Neural crest cell (in vitro differentiated cells): Measurements from ENCODE around the gene LRRC75B. TPM values are rescaled to one million over a fixed set of nuclear protein-coding genes. Genes with fewer than 3 reads are reported as not detected.

Experiments used
- DNase-seq: peaks from one replicate; pipeline ENCODE4 v3.0.0; 2021; ENCODE audit warnings: low read depth, mixed read lengths, low spot score
- H3K27ac Mint-ChIP-seq: one replicate; pipeline ENCODE4 v1.8.0; 2021; ENCODE audit warnings: mild to moderate bottlenecking, mixed read lengths; ENCODE audit not compliant: unreplicated experiment
- H3K27me3 Mint-ChIP-seq: 2 replicates; pipeline ENCODE4 v1.8.0; 2021; ENCODE audit warnings: low read depth, mild to moderate bottlenecking, mixed read lengths
- H3K36me3 Mint-ChIP-seq: 2 replicates; pipeline ENCODE4 v1.8.0; 2021; ENCODE audit warnings: low read depth, mild to moderate bottlenecking, mixed read lengths
- H3K4me1 Mint-ChIP-seq: 2 replicates; pipeline ENCODE4 v1.8.0; 2021; ENCODE audit warnings: mixed read lengths
- H3K4me3 Mint-ChIP-seq: one replicate; pipeline ENCODE4 v1.8.0; 2021; ENCODE audit warnings: mild to moderate bottlenecking, mixed read lengths
- H3K9me3 Mint-ChIP-seq: 2 replicates; pipeline ENCODE4 v1.8.0; 2021; ENCODE audit warnings: mixed read lengths
- total RNA-seq: library from RNA; stranded (reverse); gene quantifications from 2 replicates; pipeline ENCODE4 v1.2.1, GENCODE V29; 2021
- TF ChIP-seq, protein P1 (sequence below): fragments of 200-600 bp; sonication (generic); conservative IDR thresholded peaks from 2 replicates; pipeline ENCODE4 v1.5.0; 2021; ENCODE audit warnings: antibody characterized with exemption, mild to moderate bottlenecking

LRRC75B gene
- total RNA-seq, 1 donor from 2014 or later, result 16.7 TPM

- Mint-ChIP-seq H3K27ac (no peak overlapping the region), H3K36me3 (peaks cover 6% of the 10 kb centered on the region), H3K4me3 (no peak overlapping the region), H3K9me3 (no peaks in the 10 kb centered on the region), H3K27me3 (no peaks in the 10 kb centered on the region), H3K4me1 (peaks cover 11% of the 10 kb centered on the region)
- TF ChIP-seq, protein P1, sequence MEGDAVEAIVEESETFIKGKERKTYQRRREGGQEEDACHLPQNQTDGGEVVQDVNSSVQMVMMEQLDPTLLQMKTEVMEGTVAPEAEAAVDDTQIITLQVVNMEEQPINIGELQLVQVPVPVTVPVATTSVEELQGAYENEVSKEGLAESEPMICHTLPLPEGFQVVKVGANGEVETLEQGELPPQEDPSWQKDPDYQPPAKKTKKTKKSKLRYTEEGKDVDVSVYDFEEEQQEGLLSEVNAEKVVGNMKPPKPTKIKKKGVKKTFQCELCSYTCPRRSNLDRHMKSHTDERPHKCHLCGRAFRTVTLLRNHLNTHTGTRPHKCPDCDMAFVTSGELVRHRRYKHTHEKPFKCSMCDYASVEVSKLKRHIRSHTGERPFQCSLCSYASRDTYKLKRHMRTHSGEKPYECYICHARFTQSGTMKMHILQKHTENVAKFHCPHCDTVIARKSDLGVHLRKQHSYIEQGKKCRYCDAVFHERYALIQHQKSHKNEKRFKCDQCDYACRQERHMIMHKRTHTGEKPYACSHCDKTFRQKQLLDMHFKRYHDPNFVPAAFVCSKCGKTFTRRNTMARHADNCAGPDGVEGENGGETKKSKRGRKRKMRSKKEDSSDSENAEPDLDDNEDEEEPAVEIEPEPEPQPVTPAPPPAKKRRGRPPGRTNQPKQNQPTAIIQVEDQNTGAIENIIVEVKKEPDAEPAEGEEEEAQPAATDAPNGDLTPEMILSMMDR, result no peak
- DNase-seq, result no peak
Measured at GRCh38 chr22:24548812-24549211, 44.1 kb downstream of the LRRC75B start.

DNA sequence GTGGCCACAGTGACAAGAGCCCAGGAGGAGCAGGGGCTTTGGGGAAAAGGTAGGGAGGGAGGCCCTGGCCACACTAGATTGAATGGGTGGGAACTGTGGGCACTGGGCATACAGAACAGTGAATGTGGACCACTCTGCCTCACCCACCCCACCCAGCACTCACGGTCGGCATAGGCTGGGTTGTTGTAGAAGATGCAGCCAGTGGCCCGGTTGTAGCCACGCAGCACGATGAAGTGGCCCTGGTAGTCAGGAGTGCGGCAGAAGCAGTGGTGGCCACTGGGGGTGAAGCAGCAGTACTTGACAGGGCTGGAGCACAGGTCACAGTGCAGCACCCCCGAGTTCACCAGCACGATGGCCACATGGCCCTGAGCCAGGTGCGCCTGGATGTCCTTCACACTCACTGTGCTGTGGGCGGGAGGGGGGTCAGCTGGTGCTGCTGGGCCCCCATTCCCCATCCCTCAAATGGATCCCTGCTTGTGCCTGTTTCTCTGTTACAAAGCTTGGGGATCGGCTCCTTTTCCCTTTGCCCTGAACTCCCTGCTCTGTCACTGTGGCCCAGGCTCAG, 49.1 kb downstream of the LRRC75B start:
- TF ChIP-seq, protein P1, result no peak
- H3K4me1 Mint-ChIP-seq, result no peaks in the 10 kb centered on the region
- peaks cover 9% of the 10 kb centered on the region for H3K36me3 Mint-ChIP-seq
- DNase-seq, result no peak
- H3K4me3 Mint-ChIP-seq, result no peak overlapping the region
- H3K27me3 Mint-ChIP-seq, result no peaks in the 10 kb centered on the region
- H3K9me3 Mint-ChIP-seq, result no peaks in the 10 kb centered on the region
- H3K27ac Mint-ChIP-seq, result no peak overlapping the region

DNA sequence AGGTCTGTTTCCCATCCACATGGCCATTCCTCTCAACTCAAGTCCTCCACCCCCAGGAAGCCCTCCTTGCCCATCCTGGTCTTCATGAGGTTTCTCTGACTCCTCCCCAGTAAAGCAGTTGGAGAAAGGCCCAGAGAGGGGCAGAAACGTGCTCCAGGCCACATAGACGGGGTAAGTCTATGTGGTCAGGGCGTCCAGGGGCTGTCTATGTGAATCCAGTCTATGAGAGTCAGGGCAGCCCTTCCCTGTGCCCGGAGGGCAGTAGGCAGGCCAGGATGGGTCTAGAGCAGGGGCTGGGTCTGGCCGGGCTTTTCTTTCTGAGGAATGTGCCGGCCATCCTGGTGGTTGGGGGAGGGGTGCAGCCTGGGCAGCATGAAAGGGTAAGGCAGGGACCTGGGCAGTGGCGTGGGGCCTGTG, 49.7 kb downstream of the LRRC75B start:
- Mint-ChIP-seq H3K4me1 (no peaks in the 10 kb centered on the region), H3K27ac (no peak overlapping the region), H3K9me3 (no peaks in the 10 kb centered on the region), H3K27me3 (no peaks in the 10 kb centered on the region), H3K4me3 (no peak overlapping the region), H3K36me3 (peaks cover 9% of the 10 kb centered on the region)
- no peak for DNase-seq
- TF ChIP-seq, protein P1, result no peak

- peaks cover 9% of the 10 kb centered on the region for H3K36me3 Mint-ChIP-seq
- no peaks in the 10 kb centered on the region for H3K4me1 Mint-ChIP-seq
- no peak overlapping the region for H3K4me3 Mint-ChIP-seq
- H3K9me3 Mint-ChIP-seq, result no peaks in the 10 kb centered on the region
- H3K27me3 Mint-ChIP-seq, result no peaks in the 10 kb centered on the region
- H3K27ac Mint-ChIP-seq, result no peak overlapping the region
- DNase-seq, result no peak
- TF ChIP-seq, protein P1, result no peak
Measured at GRCh38 chr22:24542641-24543040, 50.2 kb downstream of the LRRC75B start.

- DNase-seq, result no peak
- Mint-ChIP-seq H3K27me3 (no peaks in the 10 kb centered on the region), H3K27ac (no peak overlapping the region), H3K36me3 (peaks cover 5% of the 10 kb centered on the region), H3K4me3 (no peak overlapping the region), H3K9me3 (no peaks in the 10 kb centered on the region), H3K4me1 (no peaks in the 10 kb centered on the region)
- TF ChIP-seq, protein P1, result no peak
Measured at GRCh38 chr22:24541681-24542515, 51.0 kb downstream of the LRRC75B start.
